Mesenteric fat pad (tissue), 1 donor: ENCODE measurements around the gene CUTA. TPM values are rescaled to one million over a fixed set of nuclear protein-coding genes. Genes with fewer than 3 reads are reported as not detected.
"Not testable (repeated sequence)": the region's sequence is repeated elsewhere in the genome, so short reads cannot be mapped to it uniquely, and the experiment has no call there.

Experiments used
- DNase-seq: peaks from one replicate; pipeline ENCODE4 v3.0.0-alpha.2; 2020; ENCODE audit warnings: low spot score
- total RNA-seq: library from RNA; stranded (reverse); fragmentation: NEBNext Ultra II Directional; extraction: Animal tissue kit (Norgen Biotek cat#: 25700); gene quantifications from one replicate; pipeline ENCODE4 v1.2.1, GENCODE V29; 2021
- donor health status: DM: yes; HTN: yes; CAD: no.

The CUTA gene
- total RNA-seq, 1 donor from 2014 or later: 103 TPM

DNA sequence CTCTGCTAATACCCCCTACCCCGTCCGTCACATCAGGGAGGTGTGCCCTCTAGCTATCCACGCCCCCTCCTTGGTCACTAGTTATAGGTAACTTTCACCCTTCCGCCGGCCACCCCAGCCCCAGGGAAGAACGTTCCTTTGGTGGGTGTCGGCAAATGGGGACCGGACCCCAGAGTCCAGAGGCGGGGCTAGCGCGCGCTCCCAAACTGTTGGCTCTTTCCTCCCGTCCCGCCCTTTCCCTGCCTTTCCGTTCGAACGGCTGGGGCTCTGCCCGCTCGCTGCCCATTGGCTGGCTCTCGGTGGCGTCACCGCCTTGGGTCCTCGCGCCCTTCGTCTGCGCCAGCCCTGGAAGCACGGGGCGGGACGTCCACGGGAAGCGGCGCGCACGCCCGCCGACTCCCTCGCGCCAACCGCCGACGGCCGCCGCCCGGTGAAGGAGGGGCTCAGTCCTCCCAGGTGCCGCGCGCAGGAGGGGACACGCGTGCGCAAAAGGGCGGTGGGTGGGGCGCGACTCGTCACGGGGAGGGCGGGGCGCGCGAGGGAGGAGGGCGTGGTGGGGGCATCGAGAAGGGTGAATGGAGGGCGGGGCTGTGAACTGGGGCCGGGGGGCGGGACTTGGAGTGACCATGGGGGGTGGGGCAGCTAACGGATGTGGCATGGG is 7.7 kb downstream of the CUTA start:
- DNase-seq: peak; percentile 100

DNA sequence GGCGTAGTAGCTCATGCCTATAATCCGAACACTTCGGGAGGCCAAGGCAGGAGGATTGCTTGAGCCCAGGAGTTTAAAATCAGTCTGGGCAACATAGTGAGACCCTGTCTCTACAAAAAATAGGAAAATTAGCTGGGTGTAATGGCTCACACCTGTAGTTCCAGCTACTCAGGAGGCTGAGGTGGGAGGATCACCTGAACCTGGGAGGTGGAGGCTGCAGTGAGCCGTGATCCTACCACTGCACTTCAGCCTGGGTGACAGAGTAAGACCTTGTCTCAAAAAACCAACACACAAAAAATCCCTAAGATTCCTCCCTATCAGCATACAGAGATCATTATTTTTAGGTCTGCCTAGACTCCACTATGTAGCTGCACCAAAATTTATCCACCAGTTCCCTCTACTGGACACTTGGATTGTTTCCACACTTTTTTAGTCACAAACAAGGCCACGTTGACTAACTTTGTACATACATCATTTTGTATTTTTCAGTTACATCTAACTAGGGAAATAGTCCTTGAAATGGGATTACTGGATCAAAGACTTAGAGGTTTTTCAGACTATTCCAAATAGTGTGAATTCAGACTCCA is 10.7 kb downstream of the CUTA start:
- DNase-seq: no peak

DNA sequence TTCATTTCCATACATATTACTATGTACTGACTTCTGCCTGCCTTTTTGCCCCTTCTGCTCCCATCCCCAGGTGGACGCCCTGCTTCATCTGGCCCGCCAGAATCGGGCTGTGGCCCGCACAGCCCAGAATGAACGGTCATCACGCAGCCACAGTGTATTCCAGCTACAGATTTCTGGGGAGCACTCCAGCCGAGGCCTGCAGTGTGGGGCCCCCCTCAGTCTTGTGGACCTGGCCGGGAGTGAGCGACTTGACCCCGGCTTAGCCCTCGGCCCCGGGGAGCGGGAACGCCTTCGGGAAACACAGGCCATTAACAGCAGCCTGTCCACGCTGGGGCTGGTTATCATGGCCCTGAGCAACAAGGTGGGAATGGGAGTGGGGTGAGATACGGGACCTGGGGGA is 11.8 kb downstream of the CUTA start:
- DNase-seq: no peak

- DNase-seq: no peak
Measured at GRCh38 chr6:33405386-33405940, 12.4 kb downstream of the CUTA start.

- DNase-seq: no peak
Measured at GRCh38 chr6:33404884-33405283, 13.0 kb downstream of the CUTA start.

- DNase-seq: not testable (repeated sequence)
Measured at GRCh38 chr6:33399881-33400280, 18.0 kb downstream of the CUTA start.

- DNase-seq: not testable (repeated sequence)
Measured at GRCh38 chr6:33398601-33399000, 19.3 kb downstream of the CUTA start.

DNA sequence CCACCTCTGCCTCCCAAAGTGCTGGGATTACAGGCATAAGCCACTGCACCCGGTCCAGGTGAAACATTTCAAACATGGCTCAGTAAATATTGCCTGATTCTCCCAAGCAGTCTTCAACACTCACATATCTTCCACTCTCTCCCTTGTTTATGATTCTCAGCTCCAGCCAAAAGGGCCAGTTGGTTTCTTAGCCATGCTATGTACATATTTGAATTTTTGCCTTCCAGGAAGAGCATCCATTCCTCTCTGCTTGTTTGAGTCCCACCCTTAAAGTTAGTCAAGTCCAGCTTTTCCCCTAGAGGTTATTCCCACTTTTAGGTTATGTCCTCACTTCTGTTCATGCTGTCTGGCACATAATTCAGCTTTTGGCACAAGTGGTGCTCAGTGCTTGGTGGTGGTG is 20.4 kb downstream of the CUTA start:
- no peak for DNase-seq

- no peak for DNase-seq
Measured at GRCh38 chr6:33392979-33393378, 24.9 kb downstream of the CUTA start.

GRCh38 chr6:33392595-33392948 is 25.3 kb downstream of the CUTA start:
- DNase-seq: no peak

DNA sequence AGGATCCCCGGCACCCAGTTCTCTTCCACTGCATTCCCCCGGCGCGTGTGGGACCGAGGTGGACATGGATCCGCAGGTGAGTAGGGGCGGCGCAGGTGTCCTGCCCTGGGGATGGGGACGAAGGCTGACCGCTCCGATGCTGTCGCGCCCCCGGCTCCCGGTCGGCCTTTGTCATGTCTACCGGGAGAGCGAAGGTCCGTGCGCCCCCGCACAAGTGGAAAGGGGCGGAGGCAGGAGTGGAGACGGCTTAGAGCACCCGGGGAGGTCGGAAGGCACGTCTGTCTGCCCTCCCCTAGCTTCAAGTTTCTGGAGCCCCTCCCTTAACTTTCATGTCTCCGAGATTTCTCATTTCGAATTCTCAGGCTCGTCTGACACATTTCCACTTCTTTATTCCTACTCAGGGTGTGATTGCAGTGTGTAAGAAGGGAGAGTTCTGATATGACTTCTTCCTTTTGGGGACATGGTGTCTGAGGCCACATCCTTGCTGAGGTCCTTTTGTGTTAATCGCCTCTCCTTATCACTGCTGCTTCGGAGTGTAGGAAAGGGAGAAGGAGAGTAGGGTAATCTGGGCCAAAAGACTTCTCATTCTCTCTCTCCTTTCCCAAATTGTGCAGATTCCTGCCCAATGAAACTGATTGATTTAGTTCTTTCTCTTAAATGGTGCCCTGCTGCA is 25.8 kb downstream of the CUTA start:
- DNase-seq: no peak

- peak; percentile 100 for DNase-seq
Measured at GRCh38 chr6:33391278-33391921, 26.5 kb downstream of the CUTA start, which contains the start of gene KIFC1. TSS of gene KIFC1 (plus strand) at chr6:33391823. CDS start at chr6:33391986, 163 bp downstream.

- DNase-seq: no peak
Measured at GRCh38 chr6:33390767-33391277, 27.1 kb downstream of the CUTA start.

DNA sequence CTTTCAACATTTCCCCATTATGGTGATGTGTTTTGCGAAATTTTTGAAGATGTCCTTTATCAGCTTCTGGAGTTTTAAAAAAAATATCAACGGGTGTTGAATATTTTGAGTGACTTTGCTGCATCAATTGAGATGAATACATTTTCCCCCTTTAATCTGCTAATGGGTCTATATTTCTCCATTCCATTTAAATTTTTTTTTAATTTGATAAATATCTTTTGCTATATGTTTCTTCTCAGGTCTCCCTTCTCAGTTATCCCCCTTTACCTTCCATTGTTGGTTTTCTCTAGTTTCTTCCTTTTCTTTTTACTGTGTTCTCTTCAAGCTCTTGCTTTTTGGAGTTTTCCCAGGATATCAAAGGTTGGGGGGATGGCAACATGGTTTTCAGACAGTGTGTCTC is 27.7 kb downstream of the CUTA start:
- no peak for DNase-seq

DNA sequence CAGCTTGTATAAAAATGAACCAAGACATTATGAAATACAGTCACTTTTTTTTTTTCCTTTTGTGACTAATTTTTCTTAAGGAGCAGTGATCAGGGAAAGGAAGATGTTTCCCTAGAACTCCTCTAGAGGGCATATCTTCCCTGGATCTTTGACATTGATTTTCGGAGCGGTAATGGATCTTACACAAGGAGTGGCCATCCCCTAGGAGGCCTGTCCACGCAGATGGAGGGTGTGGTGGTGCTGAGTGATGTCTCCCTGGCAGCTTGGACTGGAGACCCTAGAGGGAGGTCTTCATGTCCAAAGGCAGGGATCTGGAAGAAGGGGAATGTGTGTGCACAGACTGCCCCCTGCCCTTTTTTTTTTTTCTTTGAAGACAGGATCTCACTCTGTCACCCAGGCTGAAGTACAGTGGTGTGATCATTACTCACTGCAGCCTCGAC is 33.3 kb downstream of the CUTA start:
- DNase-seq: no peak

- no peak for DNase-seq
Measured at GRCh38 chr6:33383427-33384185, 34.3 kb downstream of the CUTA start.

DNA sequence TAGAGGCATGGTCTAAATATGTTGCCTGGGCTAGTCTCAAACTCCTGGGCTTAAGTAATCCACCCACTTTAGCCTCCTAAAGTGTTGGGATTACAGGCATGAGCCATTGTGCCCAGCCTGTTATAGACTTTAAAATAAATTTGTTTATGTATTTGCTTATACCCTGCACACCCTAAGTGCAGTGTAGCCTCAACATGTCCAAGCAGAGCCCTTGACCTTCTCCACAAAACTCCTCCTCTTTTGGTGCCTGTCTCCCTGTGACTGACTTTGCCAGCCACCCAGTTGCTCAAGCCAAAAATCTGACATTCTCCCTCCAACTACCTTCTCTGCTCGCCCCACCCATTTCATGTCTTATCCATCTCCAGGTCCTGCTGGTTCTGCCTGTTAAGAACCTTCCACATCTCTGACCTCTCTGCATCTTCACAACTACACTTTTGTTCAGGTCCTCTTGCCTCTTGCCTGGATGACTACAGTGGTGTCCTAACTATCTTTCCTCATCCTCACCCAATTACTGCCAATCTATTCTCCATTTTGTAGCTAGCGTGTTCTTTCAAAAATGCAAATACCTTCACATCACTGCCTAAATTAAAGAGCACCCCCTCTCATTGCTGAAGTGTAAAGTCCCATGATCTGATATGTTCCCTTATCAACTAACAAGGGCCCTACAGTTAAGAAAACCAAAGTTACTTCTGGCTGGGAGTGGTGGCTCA is 37.5 kb downstream of the CUTA start:
- DNase-seq: no peak

- not testable (repeated sequence) for DNase-seq
Measured at GRCh38 chr6:33379184-33379583, 38.7 kb downstream of the CUTA start.

GRCh38 chr6:33377171-33377570 is 40.7 kb downstream of the CUTA start:
- no peak for DNase-seq

DNA sequence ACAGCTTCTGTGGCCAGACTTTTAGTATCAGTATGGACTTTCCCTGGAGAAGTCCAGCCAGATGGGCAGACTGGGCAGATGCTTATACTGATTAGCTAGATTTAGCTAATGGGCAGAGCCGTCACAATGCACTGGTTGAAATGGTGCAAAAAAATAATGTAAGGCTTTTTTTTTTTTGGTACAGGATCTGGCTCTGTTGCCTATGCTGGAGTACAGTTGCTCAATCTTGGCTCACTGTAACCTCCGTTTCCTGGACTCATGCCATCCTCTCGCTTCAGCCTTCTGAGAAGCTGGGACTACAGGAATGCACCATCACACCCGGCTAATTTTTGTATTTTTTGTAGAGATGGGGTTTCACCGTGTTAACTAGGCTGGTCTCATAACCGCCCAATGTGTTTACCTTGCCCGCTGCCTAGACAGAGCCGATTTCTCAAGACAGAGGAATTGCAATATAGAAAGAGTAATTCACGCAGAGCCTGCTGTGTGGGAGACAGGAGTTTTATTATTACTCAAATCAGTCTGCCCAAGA is 42.7 kb downstream of the CUTA start:
- DNase-seq: no peak
